ENCODE measurements around the gene MCU.

MCU gene

GRCh38 chr10:72821606-72822005 lies 129.7 kb downstream of the MCU start:
- H3K27ac ChIP-seq (ENCODE audit: low read depth, low read length, severe bottlenecking): no peak overlapping the region
- no peaks in the 10 kb centered on the region for H3K4me1 ChIP-seq (ENCODE audit: control insufficient read depth, insufficient read depth, low read length, poor library complexity, severe bottlenecking)
- no peaks in the 10 kb centered on the region for H3K36me3 ChIP-seq (ENCODE audit: control insufficient read depth, insufficient read depth, low read length)
- H3K4me3 ChIP-seq (ENCODE audit: extremely low read depth, insufficient read depth, low read length, poor library complexity, severe bottlenecking): no peak overlapping the region
- H3K9me3 ChIP-seq (ENCODE audit: control insufficient read depth, low read length): no peaks in the 10 kb centered on the region
- no CpG with 5 or more reads among the region's 2 CpGs for WGBS, 2 experiments (ENCODE audit: insufficient coverage in 2 of 2)

- WGBS, 2 experiments (ENCODE audit: insufficient coverage in 2 of 2): 83 to 100% methylated on average over 1 of the region's 4 CpGs
- Histone ChIP-seq H3K27ac (ENCODE audit: low read depth, low read length, severe bottlenecking) (no peak overlapping the region), H3K4me1 (ENCODE audit: control insufficient read depth, insufficient read depth, low read length, poor library complexity, severe bottlenecking) (no peaks in the 10 kb centered on the region), H3K9me3 (ENCODE audit: control insufficient read depth, low read length) (no peaks in the 10 kb centered on the region), H3K4me3 (ENCODE audit: extremely low read depth, insufficient read depth, low read length, poor library complexity, severe bottlenecking) (no peak overlapping the region), H3K36me3 (ENCODE audit: control insufficient read depth, insufficient read depth, low read length) (no peaks in the 10 kb centered on the region)
Measured at GRCh38 chr10:72822342-72822986, 130.5 kb downstream of the MCU start.

- Histone ChIP-seq H3K27ac (ENCODE audit: low read depth, low read length, severe bottlenecking) (no peak overlapping the region), H3K4me3 (ENCODE audit: extremely low read depth, insufficient read depth, low read length, poor library complexity, severe bottlenecking) (no peak overlapping the region), H3K36me3 (ENCODE audit: control insufficient read depth, insufficient read depth, low read length) (no peaks in the 10 kb centered on the region), H3K4me1 (ENCODE audit: control insufficient read depth, insufficient read depth, low read length, poor library complexity, severe bottlenecking) (no peaks in the 10 kb centered on the region), H3K9me3 (ENCODE audit: control insufficient read depth, low read length) (no peaks in the 10 kb centered on the region)
Measured at GRCh38 chr10:72825163-72825562, 133.2 kb downstream of the MCU start.

GRCh38 chr10:72826346-72826745 lies 134.4 kb downstream of the MCU start:
- Histone ChIP-seq H3K4me3 (ENCODE audit: extremely low read depth, insufficient read depth, low read length, poor library complexity, severe bottlenecking) (no peak overlapping the region), H3K36me3 (ENCODE audit: control insufficient read depth, insufficient read depth, low read length) (no peaks in the 10 kb centered on the region), H3K9me3 (ENCODE audit: control insufficient read depth, low read length) (no peaks in the 10 kb centered on the region), H3K4me1 (ENCODE audit: control insufficient read depth, insufficient read depth, low read length, poor library complexity, severe bottlenecking) (no peaks in the 10 kb centered on the region), H3K27ac (ENCODE audit: low read depth, low read length, severe bottlenecking) (no peak overlapping the region)

- no peaks in the 10 kb centered on the region for H3K9me3 ChIP-seq (ENCODE audit: control insufficient read depth, low read length)
Measured at GRCh38 chr10:72828294-72828693, 136.4 kb downstream of the MCU start.

GRCh38 chr10:72830625-72831024 lies 138.7 kb downstream of the MCU start:
- Histone ChIP-seq H3K9me3 (ENCODE audit: control insufficient read depth, low read length) (no peaks in the 10 kb centered on the region), H3K36me3 (ENCODE audit: control insufficient read depth, insufficient read depth, low read length) (no peaks in the 10 kb centered on the region), H3K4me3 (ENCODE audit: extremely low read depth, insufficient read depth, low read length, poor library complexity, severe bottlenecking) (no peak overlapping the region), H3K4me1 (ENCODE audit: control insufficient read depth, insufficient read depth, low read length, poor library complexity, severe bottlenecking) (no peaks in the 10 kb centered on the region), H3K27ac (ENCODE audit: low read depth, low read length, severe bottlenecking) (no peak overlapping the region)
- 86% methylated on average over 1 of the region's 2 CpGs; no CpG with 5 or more reads in 1 of the 2 experiments for WGBS, 2 experiments (ENCODE audit: insufficient coverage in 2 of 2)

More at GRCh38 chr10:72828294-72828693, 136.4 kb downstream of the MCU start:
- Histone ChIP-seq H3K27ac (ENCODE audit: low read depth, low read length, severe bottlenecking) (no peak overlapping the region), H3K4me3 (ENCODE audit: extremely low read depth, insufficient read depth, low read length, poor library complexity, severe bottlenecking) (no peak overlapping the region), H3K4me1 (ENCODE audit: control insufficient read depth, insufficient read depth, low read length, poor library complexity, severe bottlenecking) (no peaks in the 10 kb centered on the region), H3K36me3 (ENCODE audit: control insufficient read depth, insufficient read depth, low read length) (no peaks in the 10 kb centered on the region)

- WGBS, 2 experiments (ENCODE audit: insufficient coverage in 2 of 2): 95 to 100% methylated on average over 2 to 4 of the region's 8 CpGs
- H3K9me3 ChIP-seq (ENCODE audit: control insufficient read depth, low read length): no peaks in the 10 kb centered on the region
- no peaks in the 10 kb centered on the region for H3K36me3 ChIP-seq (ENCODE audit: control insufficient read depth, insufficient read depth, low read length)
- H3K27ac ChIP-seq (ENCODE audit: low read depth, low read length, severe bottlenecking): no peak overlapping the region
- no peaks in the 10 kb centered on the region for H3K4me1 ChIP-seq (ENCODE audit: control insufficient read depth, insufficient read depth, low read length, poor library complexity, severe bottlenecking)
- H3K4me3 ChIP-seq (ENCODE audit: extremely low read depth, insufficient read depth, low read length, poor library complexity, severe bottlenecking): no peak overlapping the region
Measured at GRCh38 chr10:72831696-72832409, 139.9 kb downstream of the MCU start.

- H3K27ac ChIP-seq (ENCODE audit: low read depth, low read length, severe bottlenecking): no peak overlapping the region
- H3K36me3 ChIP-seq (ENCODE audit: control insufficient read depth, insufficient read depth, low read length): no peaks in the 10 kb centered on the region
- H3K4me1 ChIP-seq (ENCODE audit: control insufficient read depth, insufficient read depth, low read length, poor library complexity, severe bottlenecking): no peaks in the 10 kb centered on the region
- no peaks in the 10 kb centered on the region for H3K9me3 ChIP-seq (ENCODE audit: control insufficient read depth, low read length)
- H3K4me3 ChIP-seq (ENCODE audit: extremely low read depth, insufficient read depth, low read length, poor library complexity, severe bottlenecking): no peak overlapping the region
Measured at GRCh38 chr10:72832701-72833100, 140.8 kb downstream of the MCU start.

- no peaks in the 10 kb centered on the region for H3K36me3 ChIP-seq (ENCODE audit: control insufficient read depth, insufficient read depth, low read length)
- no peaks in the 10 kb centered on the region for H3K4me1 ChIP-seq (ENCODE audit: control insufficient read depth, insufficient read depth, low read length, poor library complexity, severe bottlenecking)
- 60 to 96% methylated on average over 1 to 4 of the region's 5 CpGs for WGBS, 2 experiments (ENCODE audit: insufficient coverage in 2 of 2)
- no peak overlapping the region for H3K4me3 ChIP-seq (ENCODE audit: extremely low read depth, insufficient read depth, low read length, poor library complexity, severe bottlenecking)
- no peak overlapping the region for H3K27ac ChIP-seq (ENCODE audit: low read depth, low read length, severe bottlenecking)
- no peaks in the 10 kb centered on the region for H3K9me3 ChIP-seq (ENCODE audit: control insufficient read depth, low read length)
Measured at GRCh38 chr10:72834183-72834825, 142.4 kb downstream of the MCU start.

GRCh38 chr10:72840319-72840718 lies 148.4 kb downstream of the MCU start:
- no peak overlapping the region for H3K4me3 ChIP-seq (ENCODE audit: extremely low read depth, insufficient read depth, low read length, poor library complexity, severe bottlenecking)

GRCh38 chr10:72841487-72841886 lies 149.5 kb downstream of the MCU start:
- no peak overlapping the region for H3K27ac ChIP-seq (ENCODE audit: low read depth, low read length, severe bottlenecking)
- no peaks in the 10 kb centered on the region for H3K4me1 ChIP-seq (ENCODE audit: control insufficient read depth, insufficient read depth, low read length, poor library complexity, severe bottlenecking)
- no peaks in the 10 kb centered on the region for H3K9me3 ChIP-seq (ENCODE audit: control insufficient read depth, low read length)
- no peaks in the 10 kb centered on the region for H3K36me3 ChIP-seq (ENCODE audit: control insufficient read depth, insufficient read depth, low read length)
- 98 to 100% methylated on average over 3 of the region's 5 CpGs for WGBS, 2 experiments (ENCODE audit: insufficient coverage in 2 of 2)
- no peak overlapping the region for H3K4me3 ChIP-seq (ENCODE audit: extremely low read depth, insufficient read depth, low read length, poor library complexity, severe bottlenecking)

More at GRCh38 chr10:72840319-72840718, 148.4 kb downstream of the MCU start:
- Histone ChIP-seq H3K36me3 (ENCODE audit: control insufficient read depth, insufficient read depth, low read length) (no peaks in the 10 kb centered on the region), H3K4me1 (ENCODE audit: control insufficient read depth, insufficient read depth, low read length, poor library complexity, severe bottlenecking) (no peaks in the 10 kb centered on the region), H3K9me3 (ENCODE audit: control insufficient read depth, low read length) (no peaks in the 10 kb centered on the region), H3K27ac (ENCODE audit: low read depth, low read length, severe bottlenecking) (no peak overlapping the region)
